Stimulated activated CD4-positive, alpha-beta T cell treated with anti-CD3 and anti-CD28 coated beads, TNF-alpha, amount 100 ng/mL, for 1 hour (primary cell): Measurements from ENCODE around the gene RUFY1.
"Not testable (repeated sequence)": the region's sequence is repeated elsewhere in the genome, so short reads cannot be mapped to it uniquely, and the experiment has no call there.

Source experiments
- DNase-seq, 3 donors: peaks; one replicate each; pipeline ENCODE4 v3.0.0-alpha.2; 2020; ENCODE audit warnings: low read depth in 3 of 3, low spot score in 1 of 3

RUFY1 gene

GRCh38 chr5:179550511-179551342 lies at the start of gene RUFY1:
Gene RUFY1 (plus strand): TSS chr5:179550554. CDS start chr5:179550570, 16 bp downstream.
- peak; percentile 40 to 71 (median 64) for DNase-seq

GRCh38 chr5:179501997-179502396 lies 48.4 kb upstream of the RUFY1 start:
- DNase-seq, result not testable (repeated sequence)

GRCh38 chr5:179502420-179502819 lies 47.9 kb upstream of the RUFY1 start:
- not testable (repeated sequence) for DNase-seq

- no peak for DNase-seq
These were observed 46.2 kb upstream of the RUFY1 start for GRCh38 chr5:179504191-179504590.

- DNase-seq, result no peak
These were observed 45.6 kb upstream of the RUFY1 start for GRCh38 chr5:179504600-179505396.

GRCh38 chr5:179505636-179506261 lies 44.6 kb upstream of the RUFY1 start:
- DNase-seq, result no peak

- DNase-seq, result no peak
These were observed 41.1 kb upstream of the RUFY1 start for GRCh38 chr5:179509239-179509638.

- DNase-seq, result no peak
These were observed 40.5 kb upstream of the RUFY1 start for GRCh38 chr5:179509845-179510244.

GRCh38 chr5:179512452-179513000 lies 37.8 kb upstream of the RUFY1 start:
- DNase-seq, result no peak

GRCh38 chr5:179515501-179515900 lies 34.9 kb upstream of the RUFY1 start:
- not testable (repeated sequence) for DNase-seq

GRCh38 chr5:179516221-179516620 lies 34.1 kb upstream of the RUFY1 start:
- no peak for DNase-seq

- DNase-seq, result not testable (repeated sequence)
These were observed 32.6 kb upstream of the RUFY1 start for GRCh38 chr5:179517746-179518145.

- DNase-seq, result not testable (repeated sequence)
These were observed 32.0 kb upstream of the RUFY1 start for GRCh38 chr5:179518369-179518768.

- DNase-seq, result not testable (repeated sequence)
These were observed 30.8 kb upstream of the RUFY1 start for GRCh38 chr5:179519416-179520070.

GRCh38 chr5:179522107-179522506 lies 28.2 kb upstream of the RUFY1 start:
- not testable (repeated sequence) for DNase-seq

- no peak for DNase-seq
These were observed 23.4 kb upstream of the RUFY1 start for GRCh38 chr5:179526978-179527377.

- DNase-seq, result peak; percentile 12 to 52 (median 27)
These were observed 20.0 kb upstream of the RUFY1 start for GRCh38 chr5:179530069-179530998.

- DNase-seq, result no peak
These were observed 17.3 kb upstream of the RUFY1 start for GRCh38 chr5:179533024-179533423.

GRCh38 chr5:179533907-179534306 lies 16.4 kb upstream of the RUFY1 start:
- DNase-seq, result no peak

GRCh38 chr5:179534431-179534830 lies 15.9 kb upstream of the RUFY1 start:
- no peak for DNase-seq
